NCI-H1436 treated with DMSO at 0.1 percent for 48 hours (cell line): ENCODE measurements around the gene SGCB.
"Not testable (repeated sequence)": the region's sequence is repeated elsewhere in the genome, so short reads cannot be mapped to it uniquely, and the experiment has no call there.

ENCODE experiments used
- DNase-seq: peaks from one replicate; lab custom pipeline; 2025; lab: John Stamatoyannopoulos, UW

Gene SGCB

GRCh38 chr4:52038103-52038912 is at the start of gene SGCB:
Gene SGCB, minus strand, starts transcription at chr4:52038299. Its CDS starts 40 bp downstream, at chr4:52038259.
- DNase-seq: no peak

GRCh38 chr4:52086425-52086824 is 48.3 kb upstream of the SGCB start:
- not testable (repeated sequence) for DNase-seq

- no peak for DNase-seq
These were observed 43.1 kb upstream of the SGCB start for GRCh38 chr4:52081216-52081615.

GRCh38 chr4:52079659-52080058 is 41.6 kb upstream of the SGCB start:
- DNase-seq: no peak

- DNase-seq: no peak
These were observed 38.6 kb upstream of the SGCB start for GRCh38 chr4:52076731-52077130.

- no peak for DNase-seq
These were observed 33.9 kb upstream of the SGCB start for GRCh38 chr4:52071791-52072546.

- no peak for DNase-seq
These were observed 31.5 kb upstream of the SGCB start for GRCh38 chr4:52069571-52069970.

GRCh38 chr4:52059372-52059771 is 21.3 kb upstream of the SGCB start:
- no peak for DNase-seq

- DNase-seq: no peak
These were observed 20.2 kb upstream of the SGCB start for GRCh38 chr4:52058275-52058674.

- DNase-seq: no peak
These were observed 19.1 kb upstream of the SGCB start for GRCh38 chr4:52057196-52057595.

- no peak for DNase-seq
These were observed 16.2 kb upstream of the SGCB start for GRCh38 chr4:52054254-52054653.

- DNase-seq: no peak
These were observed 14.3 kb upstream of the SGCB start for GRCh38 chr4:52052475-52052780.

- DNase-seq: no peak
These were observed 13.7 kb upstream of the SGCB start for GRCh38 chr4:52051615-52052474.

GRCh38 chr4:52051213-52051614 is 13.1 kb upstream of the SGCB start, which contains the start of gene SPATA18:
Gene SPATA18, plus strand, starts transcription at chr4:52051304. Its CDS starts 401 bp downstream, at chr4:52051705.
- no peak for DNase-seq

GRCh38 chr4:52049266-52049665 is 11.2 kb upstream of the SGCB start:
- no peak for DNase-seq

GRCh38 chr4:52045028-52045427 is 6.9 kb upstream of the SGCB start:
- no peak for DNase-seq

- DNase-seq: no peak
These were observed 403 bp downstream of the SGCB start for GRCh38 chr4:52037689-52038102.

- no peak for DNase-seq
These were observed 1.1 kb downstream of the SGCB start for GRCh38 chr4:52036886-52037530.

- no peak for DNase-seq
These were observed 2.9 kb downstream of the SGCB start for GRCh38 chr4:52035190-52035589.

GRCh38 chr4:52032005-52032404 is 6.1 kb downstream of the SGCB start:
- DNase-seq: no peak

- no peak for DNase-seq
These were observed 9.1 kb downstream of the SGCB start for GRCh38 chr4:52028970-52029369.
